Left colon (tissue), 2 donors: ENCODE data around the gene SLC6A12. TPM values are rescaled to one million over a fixed set of nuclear protein-coding genes. Genes with fewer than 3 reads are reported as not detected.
"Not testable (repeated sequence)": the region's sequence is repeated elsewhere in the genome, so short reads cannot be mapped to it uniquely, and the experiment has no call there.

Source experiments
- ATAC-seq: fragments of 200-7000 bp; cut with Tn5 transposase; one replicate; pipeline ENCODE4 v1.9.1; 2020; ENCODE audit warnings: mild to moderate bottlenecking, moderate library complexity
- DNase-seq, 2 donors: peaks; one replicate each; pipeline ENCODE4 v3.0.0-alpha.2; 2020
- intact Hi-C, 2 donors: fragments of 100-400 bp; cut with DNase I in 1 of 2; cut with micrococcal nuclease in 1 of 2; formaldehyde crosslinking; loops; one replicate each; pipeline versions ENCODE4 v1.11.2 to v1.14.0; 2022; cut with DNase I, micrococcal nuclease
- total RNA-seq, 2 donors: library from RNA; stranded (reverse); fragmentation: NEBNext Ultra II Directional; extraction: Animal tissue kit (Norgen Biotek cat#: 25700); gene quantifications; one replicate each; pipeline ENCODE4 v1.2.1, GENCODE V29; 2021
- donor health status: DM: no; HTN: no; CAD: no.
- donor health status: DM: yes; HTN: yes; CAD: no.

SLC6A12 gene
- total RNA-seq, 2 donors from 2014 or later, result 2.3 to 3.9 TPM

- peak; percentile 46 to 50 for DNase-seq
- peak; percentile 98 for ATAC-seq
- intact Hi-C loops, result no loop called here
Observed at GRCh38 chr12:237026-237815, 23.3 kb upstream of the SLC6A12 start.

GRCh38 chr12:236445-236844 lies 22.5 kb upstream of the SLC6A12 start:
- DNase-seq, result no peak
- ATAC-seq, result no peak
- intact Hi-C loops, result no loop called here

- intact Hi-C loops, ATAC-seq, DNase-seq: not testable (repeated sequence)
Observed at GRCh38 chr12:235967-236366, 22.0 kb upstream of the SLC6A12 start.

- no peak for ATAC-seq
- intact Hi-C loops, result no loop called here
- DNase-seq, result no peak
Observed at GRCh38 chr12:234891-235415, 21.0 kb upstream of the SLC6A12 start.

- ATAC-seq, result no peak
- intact Hi-C loops, result no loop called here
Observed at GRCh38 chr12:234019-234418, 20.1 kb upstream of the SLC6A12 start.

GRCh38 chr12:233615-233968 lies 19.6 kb upstream of the SLC6A12 start:
- intact Hi-C loops, result no loop called here
- no peak for DNase-seq
- ATAC-seq, result no peak

More at GRCh38 chr12:234019-234418, 20.1 kb upstream of the SLC6A12 start:
- DNase-seq, result no peak

GRCh38 chr12:232731-233614 lies 19.0 kb upstream of the SLC6A12 start:
- ATAC-seq (no peak), DNase-seq (no peak)
- intact Hi-C loops, result no loop called here

GRCh38 chr12:230925-231671 lies 17.1 kb upstream of the SLC6A12 start:
- intact Hi-C loops, result no loop called here
- no peak for ATAC-seq

GRCh38 chr12:229441-230191 lies 15.7 kb upstream of the SLC6A12 start:
- no peak for ATAC-seq
- DNase-seq, result no peak
- intact Hi-C loops, result no loop called here

More at GRCh38 chr12:230925-231671, 17.1 kb upstream of the SLC6A12 start:
- DNase-seq, result no peak

GRCh38 chr12:228846-229200 lies 14.9 kb upstream of the SLC6A12 start:
- ATAC-seq, result no peak

GRCh38 chr12:227923-228845 lies 14.2 kb upstream of the SLC6A12 start:
- ATAC-seq, result no peak
- intact Hi-C loops, result no loop called here

More at GRCh38 chr12:228846-229200, 14.9 kb upstream of the SLC6A12 start:
- DNase-seq, result no peak
- intact Hi-C loops, result no loop called here

GRCh38 chr12:227286-227915 lies 13.4 kb upstream of the SLC6A12 start:
- no peak for DNase-seq
- ATAC-seq, result no peak
- intact Hi-C loops, result no loop called here

More at GRCh38 chr12:227923-228845, 14.2 kb upstream of the SLC6A12 start:
- DNase-seq, result no peak

GRCh38 chr12:226401-226800 lies 12.4 kb upstream of the SLC6A12 start:
- ATAC-seq (no peak), DNase-seq (no peak)
- intact Hi-C loops, result no loop called here

- intact Hi-C loops, result no loop called here
- DNase-seq (no peak), ATAC-seq (no peak)
Observed at GRCh38 chr12:225012-225411, 11.1 kb upstream of the SLC6A12 start.

- DNase-seq (no peak), ATAC-seq (no peak)
- intact Hi-C loops, result no loop called here
Observed at GRCh38 chr12:224330-224729, 10.4 kb upstream of the SLC6A12 start.

GRCh38 chr12:223841-224240 lies 9.9 kb upstream of the SLC6A12 start:
- ATAC-seq (no peak), DNase-seq (no peak)
- intact Hi-C loops, result no loop called here

- ATAC-seq, result no peak
- DNase-seq, result no peak
- intact Hi-C loops, result no loop called here
Observed at GRCh38 chr12:221736-222135, 7.8 kb upstream of the SLC6A12 start.
